Suprapubic skin (tissue), 4 donors: ENCODE measurements around the gene GRIK4.

Source experiments
- EP300 ChIP-seq: sonication (generic); formaldehyde crosslinking; IDR thresholded peaks from one replicate; pipeline ENCODE4 v1.6.1; 2017; ENCODE audit warnings: antibody characterized with exemption
- POLR2A ChIP-seq, 2 donors: fragments of 450-650 bp; IDR thresholded peaks; one replicate each; pipeline ENCODE4 v1.6.1; 2017; ENCODE audit warnings: antibody characterized with exemption in 2 of 2, mild to moderate bottlenecking in 2 of 2, moderate library complexity in 2 of 2
- POLR2AphosphoS5 ChIP-seq, 3 donors: sonication (generic); formaldehyde crosslinking; IDR thresholded peaks; one replicate each; pipeline ENCODE4 v1.6.1; 2017; ENCODE audit warnings: antibody characterized with exemption in 3 of 3
- TF ChIP-seq, protein P1 (sequence below), 2 donors: fragments of 200-600 bp in 1 of 2; fragments of 450-650 bp in 1 of 2; sonication (generic) in 1 of 2; IDR thresholded peaks; one replicate each; pipeline ENCODE4 v1.5.1; 2016 to 2019; ENCODE audit warnings: antibody characterized with exemption in 2 of 2, mild to moderate bottlenecking in 1 of 2, moderate library complexity in 1 of 2

DNA sequence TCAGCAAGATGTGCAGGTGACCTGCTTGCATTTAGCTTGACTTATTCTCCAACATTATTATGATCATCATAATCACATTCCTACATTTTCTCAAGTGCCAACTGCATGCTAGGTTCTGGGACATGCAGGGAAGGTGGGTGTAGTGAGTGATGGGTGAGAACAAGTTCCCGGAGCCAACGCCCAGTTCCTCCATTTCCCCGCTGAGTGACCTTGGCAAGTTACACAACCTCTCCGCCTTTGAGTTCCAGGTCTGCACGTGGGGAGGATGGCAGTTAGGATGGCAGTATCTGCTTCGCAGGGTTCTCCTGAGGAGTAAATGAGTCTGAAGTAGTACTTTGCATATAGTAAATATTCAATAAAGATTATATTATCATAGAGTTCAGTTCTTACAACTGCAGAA lies 140.3 kb downstream of the GRIK4 start:
- TF ChIP-seq, protein P1, sequence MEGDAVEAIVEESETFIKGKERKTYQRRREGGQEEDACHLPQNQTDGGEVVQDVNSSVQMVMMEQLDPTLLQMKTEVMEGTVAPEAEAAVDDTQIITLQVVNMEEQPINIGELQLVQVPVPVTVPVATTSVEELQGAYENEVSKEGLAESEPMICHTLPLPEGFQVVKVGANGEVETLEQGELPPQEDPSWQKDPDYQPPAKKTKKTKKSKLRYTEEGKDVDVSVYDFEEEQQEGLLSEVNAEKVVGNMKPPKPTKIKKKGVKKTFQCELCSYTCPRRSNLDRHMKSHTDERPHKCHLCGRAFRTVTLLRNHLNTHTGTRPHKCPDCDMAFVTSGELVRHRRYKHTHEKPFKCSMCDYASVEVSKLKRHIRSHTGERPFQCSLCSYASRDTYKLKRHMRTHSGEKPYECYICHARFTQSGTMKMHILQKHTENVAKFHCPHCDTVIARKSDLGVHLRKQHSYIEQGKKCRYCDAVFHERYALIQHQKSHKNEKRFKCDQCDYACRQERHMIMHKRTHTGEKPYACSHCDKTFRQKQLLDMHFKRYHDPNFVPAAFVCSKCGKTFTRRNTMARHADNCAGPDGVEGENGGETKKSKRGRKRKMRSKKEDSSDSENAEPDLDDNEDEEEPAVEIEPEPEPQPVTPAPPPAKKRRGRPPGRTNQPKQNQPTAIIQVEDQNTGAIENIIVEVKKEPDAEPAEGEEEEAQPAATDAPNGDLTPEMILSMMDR (IDR thresholded peaks at IDR 0.05): no peak
- TF ChIP-seq POLR2A (IDR thresholded peaks at IDR 0.05): no peak
- no peak for TF ChIP-seq POLR2AphosphoS5 (IDR thresholded peaks at IDR 0.05)
- TF ChIP-seq EP300: no peak
